ENCODE data around the gene SFRP2.

SFRP2 gene

GRCh38 chr4:153788413-153789276, at the start of gene SFRP2:
Gene SFRP2 (minus strand): TSS chr4:153789083. CDS start chr4:153788835, 248 bp downstream.
- peak; percentile 44 for DNase-seq (ENCODE audit: low spot score)

- DNase-seq (ENCODE audit: low spot score): no peak
These were observed 49.7 kb upstream of the SFRP2 start for GRCh38 chr4:153838564-153838963.

- no peak for DNase-seq (ENCODE audit: low spot score)
These were observed 46.0 kb upstream of the SFRP2 start for GRCh38 chr4:153834901-153835300.

- DNase-seq (ENCODE audit: low spot score): no peak
These were observed 43.9 kb upstream of the SFRP2 start for GRCh38 chr4:153832720-153833287.

- DNase-seq (ENCODE audit: low spot score): no peak
These were observed 43.2 kb upstream of the SFRP2 start for GRCh38 chr4:153832054-153832453.

- no peak for DNase-seq (ENCODE audit: low spot score)
These were observed 42.4 kb upstream of the SFRP2 start for GRCh38 chr4:153831245-153831644.

- no peak for DNase-seq (ENCODE audit: low spot score)
These were observed 36.8 kb upstream of the SFRP2 start for GRCh38 chr4:153825691-153826090.

- DNase-seq (ENCODE audit: low spot score): no peak
These were observed 36.2 kb upstream of the SFRP2 start for GRCh38 chr4:153825126-153825525.

GRCh38 chr4:153824501-153824900, 35.6 kb upstream of the SFRP2 start:
- no peak for DNase-seq (ENCODE audit: low spot score)

GRCh38 chr4:153823483-153823882, 34.6 kb upstream of the SFRP2 start:
- DNase-seq (ENCODE audit: low spot score): no peak

GRCh38 chr4:153822316-153822715, 33.4 kb upstream of the SFRP2 start:
- no peak for DNase-seq (ENCODE audit: low spot score)

GRCh38 chr4:153817466-153817865, 28.6 kb upstream of the SFRP2 start:
- no peak for DNase-seq (ENCODE audit: low spot score)

GRCh38 chr4:153816542-153816941, 27.7 kb upstream of the SFRP2 start:
- no peak for DNase-seq (ENCODE audit: low spot score)

GRCh38 chr4:153814789-153815188, 25.9 kb upstream of the SFRP2 start:
- no peak for DNase-seq (ENCODE audit: low spot score)

GRCh38 chr4:153809916-153810810, 21.3 kb upstream of the SFRP2 start:
- DNase-seq (ENCODE audit: low spot score): no peak

- no peak for DNase-seq (ENCODE audit: low spot score)
These were observed 20.4 kb upstream of the SFRP2 start for GRCh38 chr4:153809307-153809706.

GRCh38 chr4:153808175-153808574, 19.3 kb upstream of the SFRP2 start:
- no peak for DNase-seq (ENCODE audit: low spot score)

- DNase-seq (ENCODE audit: low spot score): no peak
These were observed 17.2 kb upstream of the SFRP2 start for GRCh38 chr4:153806073-153806472.

- no peak for DNase-seq (ENCODE audit: low spot score)
These were observed 15.8 kb upstream of the SFRP2 start for GRCh38 chr4:153804722-153805121.

GRCh38 chr4:153799694-153800074, 10.8 kb upstream of the SFRP2 start:
- peak; percentile 57 for DNase-seq (ENCODE audit: low spot score)

GRCh38 chr4:153798901-153799693, 10.2 kb upstream of the SFRP2 start:
- DNase-seq (ENCODE audit: low spot score): peak; percentile 49

- no peak for DNase-seq (ENCODE audit: low spot score)
These were observed 9.5 kb upstream of the SFRP2 start for GRCh38 chr4:153798420-153798819.

Data from GM03348 (cell line).